D721Med (cell line): ENCODE results near the gene LYAR.
A peak's percentile ranks its signal among the peaks of the same experiment; 100 is the strongest.

ENCODE experiments used
- DNase-seq: peaks from one replicate; pipeline ENCODE4 v3.0.0; 2011; ENCODE audit warnings: low spot score; ENCODE audit not compliant: insufficient read length
- FAIRE-seq: peaks from 2 replicates; lab custom pipeline; 2011; peaks lifted over from hg19 to GRCh38; lab: Jason Lieb, UNC
- TF ChIP-seq, protein P1 (sequence below): IDR thresholded peaks from 2 replicates; pipeline ENCODE4 v1.5.1; 2012; ENCODE audit warnings: mild to moderate bottlenecking, control low read depth; ENCODE audit not compliant: insufficient read depth; ENCODE audit errors: missing control alignments

Gene LYAR

DNA sequence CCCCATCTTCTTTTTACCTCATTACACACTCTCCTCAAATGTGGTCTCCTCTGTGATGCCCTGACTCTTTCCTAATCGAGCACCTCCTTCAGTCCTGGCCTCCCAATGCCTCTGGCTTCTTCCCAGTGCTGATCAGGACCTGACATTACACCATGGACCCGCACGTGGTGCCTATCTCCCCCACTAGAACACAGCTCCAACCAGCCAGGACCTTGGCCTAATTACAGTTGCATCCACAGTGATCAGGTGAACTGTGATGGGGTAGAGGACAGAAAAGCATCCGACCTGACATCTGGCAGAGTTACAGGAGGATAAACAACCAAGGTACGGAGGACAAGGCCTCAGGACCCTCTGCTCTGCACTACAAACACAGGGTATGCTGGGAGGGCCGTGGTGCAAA, 12.4 kb downstream of the LYAR start:
- TF ChIP-seq, protein P1, sequence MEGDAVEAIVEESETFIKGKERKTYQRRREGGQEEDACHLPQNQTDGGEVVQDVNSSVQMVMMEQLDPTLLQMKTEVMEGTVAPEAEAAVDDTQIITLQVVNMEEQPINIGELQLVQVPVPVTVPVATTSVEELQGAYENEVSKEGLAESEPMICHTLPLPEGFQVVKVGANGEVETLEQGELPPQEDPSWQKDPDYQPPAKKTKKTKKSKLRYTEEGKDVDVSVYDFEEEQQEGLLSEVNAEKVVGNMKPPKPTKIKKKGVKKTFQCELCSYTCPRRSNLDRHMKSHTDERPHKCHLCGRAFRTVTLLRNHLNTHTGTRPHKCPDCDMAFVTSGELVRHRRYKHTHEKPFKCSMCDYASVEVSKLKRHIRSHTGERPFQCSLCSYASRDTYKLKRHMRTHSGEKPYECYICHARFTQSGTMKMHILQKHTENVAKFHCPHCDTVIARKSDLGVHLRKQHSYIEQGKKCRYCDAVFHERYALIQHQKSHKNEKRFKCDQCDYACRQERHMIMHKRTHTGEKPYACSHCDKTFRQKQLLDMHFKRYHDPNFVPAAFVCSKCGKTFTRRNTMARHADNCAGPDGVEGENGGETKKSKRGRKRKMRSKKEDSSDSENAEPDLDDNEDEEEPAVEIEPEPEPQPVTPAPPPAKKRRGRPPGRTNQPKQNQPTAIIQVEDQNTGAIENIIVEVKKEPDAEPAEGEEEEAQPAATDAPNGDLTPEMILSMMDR, result no peak
- FAIRE-seq (no peak), DNase-seq (no peak)

DNA sequence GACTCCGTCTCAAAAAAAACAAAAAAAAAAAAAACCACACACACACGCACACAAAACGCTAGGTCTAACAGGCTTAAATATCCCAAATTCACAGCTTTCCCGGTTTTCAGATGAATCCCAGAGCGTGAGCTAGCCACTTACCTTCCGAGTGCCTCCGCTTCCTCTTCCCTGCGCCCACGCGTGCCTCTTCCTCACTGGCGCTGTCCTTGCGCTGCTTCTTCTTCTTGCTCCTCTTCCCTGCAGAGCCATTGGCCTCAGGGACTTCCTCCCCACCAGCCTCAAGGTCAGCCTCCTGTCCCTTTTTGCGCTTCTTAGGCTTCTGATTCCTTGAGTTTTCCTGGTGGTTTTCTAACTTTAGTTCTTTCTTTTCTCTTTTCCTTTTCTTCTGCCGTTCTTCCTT, 15.7 kb downstream of the LYAR start:
- no peak for DNase-seq
- TF ChIP-seq, protein P1, result no peak
- no peak for FAIRE-seq

DNA sequence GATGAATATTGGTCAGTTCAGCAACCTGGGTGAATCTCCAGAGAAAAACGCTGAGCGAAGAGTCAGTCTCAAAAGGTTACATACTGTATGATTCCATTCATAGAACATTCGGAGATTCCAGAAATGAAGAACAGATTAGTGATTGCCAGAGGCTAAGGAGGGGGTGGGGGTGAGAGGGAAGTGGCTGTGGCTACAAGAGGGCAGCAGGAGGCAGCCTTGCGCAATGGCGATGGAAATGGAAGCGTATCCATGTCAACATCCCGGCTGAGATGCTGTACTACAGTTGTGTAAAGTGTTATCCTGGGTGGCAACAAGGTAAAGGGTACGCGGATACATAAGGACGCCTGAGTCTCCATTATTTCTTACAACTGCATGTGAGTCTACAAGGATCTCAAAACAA, 18.0 kb downstream of the LYAR start:
- FAIRE-seq (no peak), DNase-seq (no peak)
- TF ChIP-seq, protein P1, result peak; percentile 8

DNA sequence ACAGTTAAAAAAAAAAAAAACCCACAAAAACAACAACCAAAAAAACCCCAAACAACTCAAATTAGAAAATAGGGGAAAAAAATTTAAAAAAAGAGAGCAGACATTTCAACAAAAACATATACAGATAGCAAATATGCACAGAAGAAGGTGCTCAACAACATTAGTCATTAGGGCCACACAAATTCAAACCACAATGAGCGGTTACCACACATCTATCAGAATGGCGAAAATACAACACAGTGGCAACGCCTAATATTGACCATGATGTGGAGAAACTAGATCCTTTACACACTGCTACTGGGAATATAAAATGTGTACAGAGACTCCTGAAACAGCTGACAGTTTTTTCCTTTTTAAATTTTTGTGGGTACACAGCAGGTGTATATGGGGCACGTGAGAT, 19.4 kb downstream of the LYAR start:
- TF ChIP-seq, protein P1, result no peak
- no peak for FAIRE-seq
- DNase-seq, result no peak

DNA sequence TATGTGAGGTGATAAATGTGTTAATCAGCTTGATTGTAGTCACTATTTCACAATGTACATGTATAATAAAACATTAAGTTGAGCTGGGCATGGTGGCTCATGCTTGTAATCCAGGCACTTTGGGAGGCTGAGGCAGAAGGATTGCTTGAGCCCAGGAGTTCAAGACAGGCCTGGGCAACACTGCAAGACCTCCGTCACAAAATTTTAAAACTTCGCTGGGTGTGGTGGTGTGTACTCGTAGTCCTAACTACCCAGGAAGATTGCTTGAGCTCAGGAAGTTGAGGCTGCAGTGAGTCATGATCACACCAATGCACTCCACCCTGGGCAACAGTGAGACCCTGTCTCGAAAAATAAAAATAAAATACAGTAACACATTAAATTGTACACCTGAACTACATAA, 20.1 kb downstream of the LYAR start:
- DNase-seq (no peak), FAIRE-seq (no peak)
- TF ChIP-seq, protein P1, result no peak

DNA sequence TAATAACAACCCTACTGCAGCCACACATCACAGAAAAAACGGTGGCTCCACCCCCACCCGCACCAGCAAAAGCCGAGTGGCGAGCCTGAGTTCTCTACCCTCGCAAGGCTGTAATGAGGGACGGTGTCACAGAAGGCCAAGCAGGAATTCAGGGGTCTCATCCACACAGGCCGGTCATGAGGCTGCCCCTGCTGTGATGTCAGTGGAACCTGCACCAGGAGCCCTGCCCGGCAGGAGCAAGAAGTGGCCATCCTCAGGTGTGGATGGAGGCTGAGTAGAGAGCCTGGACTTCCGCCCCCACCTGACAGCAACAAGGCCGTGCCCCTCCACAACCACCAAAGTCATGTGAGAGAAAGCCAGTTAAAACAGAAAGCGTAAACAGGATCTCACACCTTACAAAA, 20.6 kb downstream of the LYAR start:
- DNase-seq (no peak), FAIRE-seq (no peak)
- TF ChIP-seq, protein P1, result no peak

DNA sequence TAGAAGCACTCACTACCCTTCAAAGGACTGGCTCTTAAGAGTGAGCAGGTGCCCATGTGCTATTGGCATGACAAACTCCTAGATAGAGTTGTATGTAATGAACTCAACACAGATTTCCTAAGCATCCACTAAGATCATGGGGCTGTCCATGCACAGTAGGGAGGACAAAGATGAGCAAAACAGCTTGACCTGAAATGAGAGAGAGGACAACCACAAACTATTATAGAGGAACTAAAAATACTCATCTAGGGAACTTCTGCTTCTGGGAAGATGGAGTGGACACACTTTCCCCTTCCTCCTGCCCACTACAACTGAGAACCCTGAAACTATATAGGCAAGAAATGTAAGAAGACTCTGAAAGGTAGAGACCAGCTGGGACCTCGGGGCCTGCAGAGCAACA, 21.2 kb downstream of the LYAR start:
- TF ChIP-seq, protein P1, result no peak
- FAIRE-seq, result no peak
- no peak for DNase-seq
